GM10847 (cell line): ENCODE measurements around the gene RPS4Y1.

Experiments
- POLR2A ChIP-seq: IDR thresholded peaks from 2 replicates; pipeline ENCODE4 v1.6.1; 2011; ENCODE audit not compliant: insufficient read length; ENCODE audit errors: extremely low read depth

RPS4Y1 gene

DNA sequence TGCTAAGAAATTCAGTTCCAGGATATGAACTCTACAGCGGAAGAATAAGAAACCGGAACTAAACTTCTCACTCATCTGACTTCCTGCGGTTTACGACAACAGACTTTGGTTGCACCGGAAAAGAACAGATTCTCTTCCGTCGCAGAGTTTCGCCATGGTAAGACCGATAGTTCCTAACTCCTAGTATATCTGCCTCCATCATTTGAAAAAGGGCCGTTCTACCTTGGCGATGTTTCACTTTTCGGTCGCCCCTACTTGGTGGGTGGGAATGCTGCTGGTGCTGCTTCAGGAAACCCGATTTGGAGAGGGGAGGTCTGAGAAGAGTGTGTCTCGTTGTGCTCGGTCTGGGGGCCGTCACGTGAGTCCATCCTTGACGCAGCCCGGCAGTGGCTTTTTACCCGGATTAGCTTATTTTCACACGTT lies at the start of gene RPS4Y1:
TSS of gene RPS4Y1 (plus strand) at position 132 of the 423 bp plus-strand sequence. CDS start at position 155, 23 bp downstream.
- TF ChIP-seq POLR2A: no peak

DNA sequence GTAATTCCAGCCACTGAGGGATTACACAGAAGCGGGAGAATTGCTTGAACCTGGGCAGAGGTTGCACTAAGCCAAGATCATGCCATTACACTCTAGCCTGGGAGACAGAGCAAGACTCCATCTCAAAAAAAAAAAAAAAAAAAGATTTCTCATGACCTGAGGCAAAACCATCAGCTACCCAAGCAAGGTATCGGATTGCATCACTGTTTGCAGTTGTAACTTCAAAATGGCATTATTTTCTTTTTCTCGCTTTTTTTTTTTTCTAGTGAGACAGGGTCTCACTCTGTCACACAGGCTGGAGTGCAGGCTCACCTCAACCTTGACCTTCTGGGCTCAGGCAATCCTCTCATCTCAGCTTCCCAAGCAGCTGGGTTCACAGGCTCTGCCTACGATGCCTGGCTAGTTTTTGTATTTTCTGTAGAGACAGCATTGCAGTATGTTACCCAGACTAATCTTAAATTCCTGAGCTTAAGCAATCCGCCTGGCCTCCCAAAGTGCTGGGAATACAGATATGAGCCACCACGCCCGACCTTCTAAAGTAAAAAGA lies 44.4 kb upstream of the RPS4Y1 start:
- no peak for TF ChIP-seq POLR2A

DNA sequence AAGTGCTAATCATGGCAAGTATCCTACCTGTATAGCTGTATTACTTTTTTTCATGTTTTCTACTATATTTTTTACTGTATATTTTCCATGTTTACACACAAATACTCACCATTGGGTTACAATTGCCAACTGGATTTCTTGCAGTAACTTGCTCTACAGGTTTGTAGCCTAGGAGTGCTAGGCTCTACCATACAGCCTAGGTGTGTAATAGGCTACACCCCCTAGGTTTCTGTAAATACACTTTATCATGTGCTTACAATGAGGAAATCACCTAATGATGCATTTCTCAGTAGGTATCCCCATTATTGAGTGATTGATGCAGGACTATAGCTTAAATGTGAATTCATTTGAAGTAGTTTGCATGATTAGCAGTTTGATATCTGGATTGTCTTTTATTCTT lies 43.4 kb upstream of the RPS4Y1 start:
- TF ChIP-seq POLR2A: no peak

DNA sequence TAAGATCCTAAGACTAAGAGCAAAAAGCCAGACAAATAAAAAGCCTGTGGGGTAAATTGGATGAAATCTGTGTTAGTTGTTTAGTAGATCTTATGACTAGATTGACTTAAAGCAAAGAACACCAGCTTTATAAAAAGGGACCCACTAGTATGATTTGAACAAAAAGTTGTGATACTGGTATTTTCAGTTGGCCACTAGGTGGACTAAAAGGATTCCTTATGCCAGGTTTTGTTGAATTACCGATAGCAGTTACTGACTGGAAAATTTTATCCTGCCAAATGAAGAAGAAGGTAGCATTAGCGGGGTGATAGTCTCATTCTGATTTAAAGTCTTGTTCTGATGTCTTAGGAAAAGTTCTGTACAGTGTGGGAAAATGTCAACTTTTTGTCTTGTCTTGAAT lies 41.2 kb upstream of the RPS4Y1 start:
- no peak for TF ChIP-seq POLR2A

DNA sequence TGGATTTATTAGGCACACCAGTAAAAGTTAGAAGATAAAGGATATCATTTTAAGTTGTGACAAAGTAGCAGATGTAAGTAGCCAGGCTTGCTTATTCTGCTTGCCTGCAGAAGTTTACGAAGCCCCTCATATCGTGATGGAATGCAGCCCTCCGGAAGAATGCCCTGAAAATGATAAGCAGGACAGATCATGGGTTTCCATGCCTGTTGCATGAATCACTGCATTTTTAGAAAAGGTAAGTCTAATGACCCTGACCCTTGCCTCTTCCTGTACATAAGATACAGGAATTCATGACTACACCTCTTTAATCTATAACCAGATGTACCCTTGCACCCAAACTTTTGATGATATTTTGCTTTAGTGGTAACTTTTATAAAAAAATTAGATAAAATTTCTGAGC lies 16.9 kb upstream of the RPS4Y1 start:
- no peak for TF ChIP-seq POLR2A

DNA sequence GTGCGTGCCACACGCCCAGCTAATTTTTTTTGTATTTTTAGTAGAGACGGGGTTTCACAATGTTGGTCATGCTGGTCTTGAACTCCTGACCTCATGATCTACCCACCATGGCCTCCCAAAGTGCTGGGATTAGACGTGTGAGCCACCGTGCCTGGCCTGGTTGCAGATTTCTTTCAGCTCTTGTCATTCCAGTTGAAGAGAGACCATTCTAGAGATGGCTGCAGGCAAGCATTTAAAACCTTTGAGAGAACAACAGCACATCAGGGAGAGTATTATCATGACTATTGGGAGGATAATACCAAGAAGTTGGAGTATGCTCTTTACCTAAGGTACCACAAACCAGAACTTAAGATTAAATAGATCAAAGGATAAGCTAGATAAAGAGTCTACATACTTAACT lies 12.9 kb upstream of the RPS4Y1 start:
- TF ChIP-seq POLR2A: no peak

DNA sequence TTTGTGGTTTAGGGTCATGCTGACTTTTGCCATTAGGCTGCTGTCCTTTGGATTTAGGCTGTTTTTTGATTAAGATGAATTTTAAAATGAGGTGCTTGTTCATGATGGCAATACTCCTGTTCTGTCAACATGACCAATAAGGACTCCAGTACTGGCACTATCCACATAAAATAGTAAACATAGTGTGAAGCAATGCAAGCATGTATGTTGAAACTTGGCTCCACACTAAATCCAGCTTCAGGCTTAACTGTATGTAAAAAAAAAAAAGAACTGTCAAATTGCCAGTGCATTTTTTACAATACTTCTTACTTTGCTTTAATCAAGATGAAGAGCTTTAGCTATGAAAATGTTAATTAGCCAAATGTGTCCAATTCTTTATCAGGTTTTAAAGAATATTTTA lies 6.2 kb upstream of the RPS4Y1 start:
- no peak for TF ChIP-seq POLR2A

DNA sequence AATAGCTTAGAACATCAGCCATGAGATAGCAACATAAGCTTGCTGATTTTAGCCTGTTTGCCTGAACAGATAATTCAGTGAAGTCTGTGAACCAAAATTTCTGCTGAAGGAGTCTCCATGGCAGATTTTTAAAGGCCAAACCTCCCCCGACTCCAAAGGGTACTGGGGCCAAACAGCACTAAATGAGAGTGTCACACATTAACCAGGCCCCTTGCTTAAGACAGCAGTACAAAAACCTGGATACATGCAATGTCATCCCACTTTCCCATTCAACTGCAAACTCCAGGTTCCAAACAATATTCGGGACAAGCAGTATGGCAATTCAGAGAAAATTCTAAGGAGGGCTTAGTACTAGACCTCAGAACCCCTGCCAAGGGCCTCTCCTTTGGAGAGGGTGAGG lies 4.3 kb upstream of the RPS4Y1 start:
- TF ChIP-seq POLR2A: no peak

DNA sequence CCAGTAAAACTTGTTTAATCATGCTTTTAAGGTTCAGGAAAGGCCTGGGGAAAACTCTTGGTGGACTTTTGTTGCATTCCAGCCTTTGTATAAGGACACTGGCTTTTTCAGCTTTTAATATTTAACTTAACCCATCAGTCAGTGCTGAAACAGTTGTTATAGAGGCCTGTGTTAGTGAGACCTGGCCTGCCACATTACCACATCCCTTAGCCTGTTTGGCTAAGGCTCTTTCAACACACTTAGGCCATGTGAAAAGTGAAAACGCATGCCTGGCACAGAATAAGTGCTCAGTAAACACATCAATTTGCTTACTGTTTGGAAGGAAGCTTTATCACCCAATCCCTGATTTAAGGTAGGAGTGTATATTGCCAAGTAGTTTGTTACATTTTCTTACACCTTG lies 3.5 kb upstream of the RPS4Y1 start:
- no peak for TF ChIP-seq POLR2A

DNA sequence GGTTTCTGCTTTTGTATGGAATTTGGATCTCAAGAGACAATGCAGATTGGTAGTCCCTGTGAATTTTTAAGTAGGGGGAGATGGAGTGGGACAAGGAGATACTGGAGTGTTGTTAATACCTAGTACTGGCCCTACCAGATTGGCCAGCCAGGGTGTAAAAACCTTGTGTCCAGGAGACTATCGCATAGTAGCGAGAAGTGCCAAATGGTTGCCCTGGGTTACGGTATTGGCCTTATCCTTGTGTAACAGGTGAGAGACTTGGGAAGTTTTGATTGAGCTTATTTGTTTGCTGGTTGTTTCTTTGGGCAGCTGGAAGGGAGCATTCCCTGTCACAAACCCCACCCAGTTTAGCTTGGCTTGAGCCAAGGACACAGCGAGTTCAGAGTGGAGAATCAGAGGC lies 5.4 kb downstream of the RPS4Y1 start:
- TF ChIP-seq POLR2A: no peak

DNA sequence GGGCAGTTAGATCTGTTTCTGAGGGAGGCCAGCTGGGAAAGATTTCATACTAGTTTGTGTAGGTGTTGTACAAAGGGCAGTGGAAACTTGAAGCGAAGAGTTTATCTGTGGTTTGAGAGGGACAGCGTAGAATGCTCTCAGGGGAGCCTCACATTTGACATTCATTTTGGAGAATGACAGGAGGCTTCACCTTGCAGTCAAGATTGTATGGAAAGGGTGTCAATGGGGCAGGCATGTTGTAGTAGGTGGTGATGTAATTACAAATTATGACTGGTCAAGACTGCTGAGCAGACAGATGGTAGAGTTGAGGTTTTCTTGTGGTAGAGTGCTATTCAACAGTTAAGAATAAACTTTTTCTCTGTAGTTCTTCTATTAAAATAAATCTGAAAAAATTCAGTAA lies 7.0 kb downstream of the RPS4Y1 start:
- no peak for TF ChIP-seq POLR2A

DNA sequence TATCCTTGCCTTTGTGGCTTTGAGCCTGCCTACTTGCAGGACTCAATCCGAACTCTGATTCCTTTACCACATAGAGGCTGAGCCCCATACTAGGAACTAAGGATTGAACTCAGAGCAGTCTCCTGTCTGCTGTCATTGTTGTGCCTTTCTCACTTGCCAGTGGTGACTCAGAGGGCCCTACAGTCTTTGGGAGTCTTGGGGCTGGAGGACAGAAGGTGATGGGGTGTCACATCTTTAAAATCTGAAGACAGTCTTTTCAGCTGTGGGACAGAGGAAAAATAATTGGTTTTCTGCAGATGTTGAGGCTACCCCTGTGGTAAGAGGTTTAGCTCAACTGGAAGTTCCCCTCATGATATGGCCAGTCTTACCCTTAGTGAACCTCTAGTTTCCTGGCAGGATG lies 8.0 kb downstream of the RPS4Y1 start:
- no peak for TF ChIP-seq POLR2A

DNA sequence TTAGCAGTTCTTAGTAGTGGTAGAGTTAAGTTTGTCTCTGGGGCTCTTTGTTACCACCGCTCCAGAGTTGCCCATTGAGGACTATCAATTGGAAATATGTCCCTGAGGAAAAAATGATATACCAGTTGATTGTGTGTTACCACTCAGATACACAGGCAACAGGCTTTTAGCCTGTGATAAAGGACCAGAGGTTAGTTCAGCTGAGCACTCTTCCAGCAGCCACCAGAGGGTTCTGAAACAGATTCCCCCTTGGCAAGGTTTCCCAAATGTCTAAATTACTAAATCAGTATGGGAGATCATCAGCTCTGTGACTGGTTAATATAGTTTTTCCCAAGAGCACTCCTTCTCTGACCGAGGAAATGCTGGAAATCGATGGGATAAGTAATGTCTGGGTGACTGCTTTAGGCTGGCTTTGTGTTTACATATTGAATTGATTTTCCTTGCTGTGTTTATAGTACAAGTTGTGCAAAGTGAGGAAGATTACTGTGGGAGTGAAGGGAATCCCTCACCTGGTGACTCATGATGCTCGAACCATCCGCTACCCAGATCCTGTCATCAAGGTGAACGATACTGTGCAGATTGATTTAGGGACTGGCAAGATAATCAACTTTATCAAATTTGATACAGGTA lies 12.9 kb downstream of the RPS4Y1 start:
- no peak for TF ChIP-seq POLR2A

DNA sequence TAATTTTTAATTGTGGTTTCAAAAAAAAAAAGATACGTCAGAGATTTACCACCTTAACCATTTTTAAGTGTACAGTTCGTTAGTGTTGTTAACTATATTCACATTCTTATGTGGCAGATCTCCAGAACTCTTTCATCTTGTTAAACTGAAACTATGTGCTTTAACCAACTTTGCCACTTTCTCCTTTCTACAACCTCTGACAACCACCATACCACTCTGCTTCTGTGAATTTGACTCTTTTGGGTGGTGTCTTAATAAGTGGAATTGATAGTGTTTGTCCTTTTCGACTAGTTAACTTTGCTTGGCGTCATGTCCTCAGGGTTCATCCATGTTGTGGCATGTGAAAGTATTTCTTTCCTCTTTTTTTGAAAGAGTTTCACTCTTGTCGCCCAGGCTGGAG lies 15.7 kb downstream of the RPS4Y1 start:
- no peak for TF ChIP-seq POLR2A

DNA sequence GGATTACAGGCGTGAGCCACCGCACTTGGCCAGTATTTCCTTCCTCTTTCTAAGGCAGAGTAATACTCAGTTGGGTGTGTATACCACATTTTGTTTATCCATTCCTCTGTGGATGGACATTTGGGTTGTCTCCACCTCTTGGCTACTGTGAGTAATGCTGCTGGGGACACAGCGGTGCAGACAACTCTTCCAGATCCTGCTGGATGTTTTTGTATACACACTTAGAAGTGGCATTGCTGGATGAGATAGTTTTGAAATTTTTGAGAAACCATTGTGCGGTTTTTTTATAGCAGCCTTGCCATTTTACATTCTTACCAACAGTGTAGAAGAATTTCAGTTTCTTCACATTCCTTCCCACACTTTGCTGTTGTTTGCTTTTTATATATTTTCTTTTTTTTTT lies 16.3 kb downstream of the RPS4Y1 start:
- no peak for TF ChIP-seq POLR2A

DNA sequence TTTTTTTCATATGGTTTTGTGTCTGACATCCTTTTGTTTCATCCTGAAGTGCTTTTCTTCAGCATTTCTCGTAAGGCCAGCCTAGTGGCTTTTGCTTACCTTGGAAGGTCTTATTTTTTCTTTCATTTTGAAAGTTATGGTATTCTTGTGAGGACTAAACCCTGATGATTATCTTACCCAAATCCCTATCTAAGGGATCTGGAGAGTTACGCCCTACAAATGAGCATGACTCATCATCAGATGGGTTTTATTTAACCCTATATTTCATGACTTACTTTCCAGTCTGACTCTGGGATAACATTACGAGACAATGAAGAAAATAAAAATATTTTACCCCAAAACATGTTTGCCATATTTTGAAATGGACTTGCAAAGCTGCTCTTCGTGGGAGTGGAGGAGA lies 18.4 kb downstream of the RPS4Y1 start:
- no peak for TF ChIP-seq POLR2A

DNA sequence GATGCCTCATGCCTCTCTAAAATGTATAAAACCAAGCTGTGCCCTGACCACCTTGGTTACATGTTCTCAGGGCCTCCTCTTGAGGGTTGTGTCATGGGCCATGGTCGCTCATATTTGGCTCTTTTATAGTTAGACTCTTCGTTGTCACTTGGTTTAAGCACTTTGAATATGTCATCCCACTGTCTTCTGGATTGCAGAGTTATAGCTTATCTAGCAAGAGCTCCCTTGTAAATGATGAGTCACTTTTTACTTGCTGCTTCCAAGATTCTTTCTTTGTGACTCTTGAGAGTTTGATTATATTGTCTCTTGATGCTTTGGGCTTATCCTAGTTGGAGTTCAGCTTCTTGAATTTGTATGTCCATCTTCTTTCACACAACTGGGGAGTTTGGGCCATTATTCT lies 19.1 kb downstream of the RPS4Y1 start:
- no peak for TF ChIP-seq POLR2A
